Renal cortical epithelial cell (primary cell): ENCODE results near the gene ANKS3. TPM values are rescaled to one million over a fixed set of nuclear protein-coding genes. Genes with fewer than 3 reads are reported as not detected.
"Not testable (repeated sequence)": the region's sequence is repeated elsewhere in the genome, so short reads cannot be mapped to it uniquely, and the experiment has no call there.

ENCODE experiments used
- DNase-seq: peaks from one replicate; pipeline ENCODE4 v3.0.0-alpha.2; 2011; ENCODE audit warnings: low read depth
- total RNA-seq: library from RNA; depleted of rRNA; stranded (reverse); fragments of >200 nt; gene quantifications from 2 replicates; pipeline ENCODE4 v1.2.3, GENCODE V29; 2014

Gene ANKS3
- total RNA-seq, 1 donor from 2014 or later: 34.6 TPM

GRCh38 chr16:4755687-4756086 lies 21.6 kb upstream of the ANKS3 start:
- DNase-seq: no peak

GRCh38 chr16:4754865-4755264 lies 20.8 kb upstream of the ANKS3 start:
- no peak for DNase-seq

GRCh38 chr16:4753227-4753626 lies 19.2 kb upstream of the ANKS3 start:
- DNase-seq: no peak

DNA sequence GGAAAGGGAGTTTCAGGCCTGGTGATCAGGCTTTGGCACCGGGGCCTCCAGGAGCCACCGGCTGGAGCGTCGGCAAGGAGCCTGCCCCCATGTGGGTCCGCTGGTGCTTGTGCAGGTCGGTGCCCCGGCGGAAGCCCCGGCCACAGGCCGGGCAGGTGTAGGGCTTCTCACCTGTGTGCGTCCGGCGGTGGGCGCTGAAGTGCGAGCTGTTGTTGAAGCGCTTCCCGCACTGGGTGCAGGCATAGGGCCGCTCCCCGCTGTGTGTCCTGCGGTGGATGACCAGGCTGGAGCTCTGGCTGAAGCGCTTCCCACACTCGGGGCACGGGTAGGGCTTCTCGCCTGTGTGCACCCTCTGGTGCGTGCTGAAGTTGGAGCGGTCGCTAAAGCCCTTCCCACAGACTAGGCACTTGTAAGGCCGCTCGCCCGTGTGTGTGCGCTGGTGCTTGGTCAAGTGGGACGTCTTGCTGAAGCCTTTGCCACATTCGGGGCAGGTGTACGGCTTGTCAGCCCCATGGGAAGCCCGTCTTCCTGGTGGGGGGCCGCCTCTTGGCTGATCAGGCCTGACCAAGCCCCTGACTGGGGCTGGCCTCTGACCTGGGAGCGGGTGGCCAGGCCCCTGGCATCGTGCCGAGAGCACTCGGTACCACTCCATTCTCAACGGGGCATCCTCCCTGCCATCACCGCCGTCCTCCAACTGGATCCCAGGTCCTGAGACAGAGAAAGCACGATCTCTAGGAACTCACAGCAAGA lies 18.5 kb upstream of the ANKS3 start:
- DNase-seq: no peak

DNA sequence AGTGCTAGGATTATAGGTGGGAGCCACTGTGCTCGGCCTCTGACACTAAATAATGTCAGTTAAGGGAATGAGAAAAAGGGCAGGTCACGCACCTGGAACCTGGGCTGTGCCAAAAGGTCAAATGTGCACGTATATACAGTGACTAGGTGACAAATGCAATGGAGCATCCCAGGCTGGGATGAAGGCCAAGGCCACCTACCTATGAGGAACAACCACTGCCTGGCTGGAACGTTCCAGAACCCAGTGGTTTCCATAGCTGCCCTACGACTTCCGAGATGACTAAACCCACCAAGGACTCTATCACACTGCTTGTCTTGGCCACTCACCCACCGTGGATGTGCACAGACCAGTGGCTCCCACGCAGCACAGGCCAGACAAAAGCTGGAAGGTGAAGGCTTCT lies 16.8 kb upstream of the ANKS3 start:
- no peak for DNase-seq

DNA sequence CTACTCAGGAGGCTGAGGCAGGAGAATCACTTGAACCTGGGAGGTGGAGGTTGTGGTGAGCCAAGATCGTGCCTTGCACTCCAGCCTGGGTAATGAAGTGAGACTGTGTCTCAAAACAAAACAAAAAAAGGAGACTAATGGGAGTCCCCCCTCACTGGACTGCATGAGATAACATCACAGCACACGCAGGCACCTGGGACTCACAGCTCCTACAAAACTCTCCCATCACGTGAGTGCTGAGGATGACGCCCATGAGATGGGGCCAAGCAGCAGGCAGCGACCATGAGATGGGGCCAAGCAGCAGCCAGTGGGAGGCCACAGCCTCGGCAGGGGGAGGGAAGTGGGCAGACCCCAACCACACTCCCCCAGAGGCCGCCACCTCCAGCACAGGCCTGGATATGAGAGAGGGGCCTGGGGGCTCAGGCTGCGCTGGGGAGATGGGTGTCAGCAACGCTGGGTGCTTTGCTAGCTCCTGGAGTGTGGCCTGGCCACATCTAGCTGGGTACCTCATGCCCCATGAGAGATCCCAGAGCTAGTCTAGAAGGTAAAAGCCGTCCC lies 15.7 kb upstream of the ANKS3 start:
- no peak for DNase-seq

- DNase-seq: no peak
Observed at GRCh38 chr16:4748682-4749411, 14.8 kb upstream of the ANKS3 start.

- no peak for DNase-seq
Observed at GRCh38 chr16:4747906-4748681, 14.0 kb upstream of the ANKS3 start.

- DNase-seq: no peak
Observed at GRCh38 chr16:4746991-4747574, 13.0 kb upstream of the ANKS3 start.

GRCh38 chr16:4746215-4746614 lies 12.1 kb upstream of the ANKS3 start:
- DNase-seq: no peak

DNA sequence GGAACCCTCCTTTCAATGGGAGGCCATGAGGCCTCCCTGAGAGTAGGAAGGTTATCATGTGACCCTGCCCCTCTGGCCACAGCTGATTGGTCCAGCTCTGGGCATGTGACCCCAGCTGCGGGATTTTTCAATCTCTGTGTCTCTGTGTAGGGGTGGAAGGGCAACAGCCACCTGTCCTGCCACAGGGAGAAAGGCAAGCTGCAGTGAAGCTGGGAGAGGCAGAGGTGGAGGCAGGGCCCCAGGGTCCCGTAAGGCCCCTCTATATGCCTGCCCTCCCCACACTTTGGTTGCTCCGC lies 11.2 kb upstream of the ANKS3 start:
- DNase-seq: no peak

GRCh38 chr16:4744555-4745273 lies 10.6 kb upstream of the ANKS3 start:
- DNase-seq: no peak

- no peak for DNase-seq
Observed at GRCh38 chr16:4743226-4743878, 9.3 kb upstream of the ANKS3 start.

- DNase-seq: not testable (repeated sequence)
Observed at GRCh38 chr16:4738370-4738769, 4.3 kb upstream of the ANKS3 start.

DNA sequence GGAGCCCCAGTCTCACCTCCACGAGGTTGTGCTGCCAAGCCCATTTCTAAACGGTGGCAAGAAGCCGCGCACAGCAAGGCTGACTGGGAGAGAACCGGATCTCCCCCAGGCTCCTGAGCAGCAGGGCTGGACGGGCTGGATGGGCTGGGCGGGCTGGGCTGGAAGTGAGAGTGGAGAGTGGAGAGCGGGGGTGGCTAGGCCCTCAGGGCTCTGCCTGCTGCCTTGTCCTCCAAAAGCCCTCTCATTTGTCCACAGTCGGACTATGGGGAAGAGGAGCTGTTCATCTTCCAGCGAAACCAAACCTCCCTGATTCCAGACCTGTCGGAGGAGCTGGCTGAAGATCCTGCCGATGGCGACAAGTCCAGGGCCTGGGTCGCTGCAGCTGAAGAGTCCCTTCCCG lies 3.5 kb upstream of the ANKS3 start:
- DNase-seq: no peak

GRCh38 chr16:4736546-4736945 lies 2.5 kb upstream of the ANKS3 start:
- DNase-seq: no peak

- DNase-seq: peak; percentile 48
Observed at GRCh38 chr16:4734730-4735535, 862 bp upstream of the ANKS3 start.

DNA sequence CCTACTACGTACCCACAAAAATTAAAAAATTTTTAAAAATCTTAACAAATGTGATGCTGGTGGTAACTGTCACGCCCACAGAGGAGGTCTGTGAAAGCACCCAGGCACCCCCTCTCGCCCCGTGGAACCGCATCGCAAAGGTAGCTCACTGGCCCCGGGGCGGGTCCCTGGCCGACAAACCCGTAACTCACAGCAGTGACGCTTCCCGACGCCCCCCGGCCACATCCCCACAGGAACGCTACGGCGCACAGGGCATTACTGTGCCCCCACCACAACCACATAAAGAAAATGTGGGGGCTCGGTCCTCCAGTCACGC lies 366 bp downstream of the ANKS3 start:
- no peak for DNase-seq

DNA sequence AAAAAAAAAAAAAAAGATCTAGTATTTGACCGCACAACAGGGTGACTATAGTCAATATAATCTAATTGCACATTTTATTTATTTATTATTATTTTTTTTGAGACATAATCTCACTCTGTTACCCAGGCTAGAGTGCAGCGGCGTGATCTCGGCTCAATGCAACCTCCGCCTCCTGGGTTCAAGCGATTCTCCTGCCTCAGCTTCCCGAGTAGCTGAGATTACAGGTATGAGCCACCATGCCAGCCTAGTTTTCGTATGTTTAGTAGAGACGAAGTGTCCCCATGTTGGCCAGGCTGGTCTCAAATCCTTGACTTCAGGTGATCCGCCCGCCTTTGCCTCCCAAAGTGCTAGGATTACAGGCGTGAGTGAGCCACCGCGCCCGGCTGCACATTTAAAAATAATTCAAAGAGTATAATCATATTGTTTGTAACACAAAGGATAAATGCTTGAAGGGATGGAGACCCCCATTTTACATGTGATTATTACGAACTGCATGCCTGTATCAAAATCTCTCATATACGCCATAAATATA lies 794 bp downstream of the ANKS3 start:
- DNase-seq: no peak

DNA sequence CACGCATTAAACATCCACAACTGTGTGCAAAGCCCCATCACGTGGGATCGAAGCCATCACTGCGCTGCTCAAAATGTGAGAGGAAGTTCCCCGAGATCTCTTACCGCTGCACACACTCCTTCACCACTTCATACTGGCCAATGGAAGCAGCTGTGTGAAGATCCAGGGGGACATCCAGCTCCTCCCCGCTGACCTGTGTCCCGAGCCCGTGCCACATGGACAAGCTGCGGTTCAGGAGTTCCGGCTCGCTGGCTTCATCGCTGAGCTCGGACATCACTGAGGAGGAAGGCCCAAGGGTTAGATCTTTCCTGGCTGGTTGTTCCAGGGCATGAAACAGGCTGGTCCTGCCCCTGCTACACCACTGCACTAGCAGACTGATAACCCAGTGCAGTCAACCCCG lies 4.2 kb downstream of the ANKS3 start:
- DNase-seq: peak; percentile 16
